Choroid plexus epithelial cell (primary cell): ENCODE measurements around the gene C16orf89.

ENCODE experiments used
- DNase-seq: peaks from one replicate; pipeline ENCODE4 v3.0.0-alpha.2; 2010; ENCODE audit warnings: low read depth
- H3K4me3 ChIP-seq: 2 replicates; pipeline ENCODE4 v1.5.1; 2011; ENCODE audit warnings: low read depth, mild to moderate bottlenecking, control low read depth, low read length, moderate library complexity
- TF ChIP-seq, protein P1 (sequence below): conservative IDR thresholded peaks from 2 replicates; pipeline ENCODE4 v1.5.1; 2011; ENCODE audit warnings: low read depth, mild to moderate bottlenecking, control low read depth, inconsistent platforms, low read length, moderate library complexity

The C16orf89 gene

DNA sequence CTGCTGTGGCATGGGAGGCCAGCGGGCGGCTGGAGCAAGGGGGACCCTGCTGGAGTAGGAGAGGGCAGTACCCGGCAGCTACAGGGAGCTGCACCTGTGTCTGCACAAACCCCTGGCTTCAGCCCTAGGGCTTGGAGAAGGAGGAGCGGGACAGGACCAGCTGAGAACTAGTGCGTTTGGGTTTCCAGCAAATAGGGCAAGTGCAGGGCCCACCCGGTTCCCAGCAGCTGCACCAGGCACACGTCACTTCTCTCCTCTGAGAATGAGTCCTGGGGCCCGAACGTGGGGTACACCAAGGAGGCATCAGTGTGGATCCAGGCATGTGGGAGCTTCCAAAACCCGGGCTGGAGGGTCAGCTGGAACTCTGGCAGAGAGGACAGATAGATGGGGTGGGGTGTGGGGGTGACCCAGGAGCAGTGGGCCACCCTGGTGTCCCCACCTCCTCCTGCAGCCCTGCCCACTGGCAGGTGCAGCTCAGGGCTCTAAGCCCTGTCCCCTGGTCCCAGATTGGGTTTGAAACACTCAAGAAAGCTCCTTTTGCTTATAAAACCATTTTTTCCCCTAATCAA is 5.6 kb downstream of the C16orf89 start:
- TF ChIP-seq, protein P1, sequence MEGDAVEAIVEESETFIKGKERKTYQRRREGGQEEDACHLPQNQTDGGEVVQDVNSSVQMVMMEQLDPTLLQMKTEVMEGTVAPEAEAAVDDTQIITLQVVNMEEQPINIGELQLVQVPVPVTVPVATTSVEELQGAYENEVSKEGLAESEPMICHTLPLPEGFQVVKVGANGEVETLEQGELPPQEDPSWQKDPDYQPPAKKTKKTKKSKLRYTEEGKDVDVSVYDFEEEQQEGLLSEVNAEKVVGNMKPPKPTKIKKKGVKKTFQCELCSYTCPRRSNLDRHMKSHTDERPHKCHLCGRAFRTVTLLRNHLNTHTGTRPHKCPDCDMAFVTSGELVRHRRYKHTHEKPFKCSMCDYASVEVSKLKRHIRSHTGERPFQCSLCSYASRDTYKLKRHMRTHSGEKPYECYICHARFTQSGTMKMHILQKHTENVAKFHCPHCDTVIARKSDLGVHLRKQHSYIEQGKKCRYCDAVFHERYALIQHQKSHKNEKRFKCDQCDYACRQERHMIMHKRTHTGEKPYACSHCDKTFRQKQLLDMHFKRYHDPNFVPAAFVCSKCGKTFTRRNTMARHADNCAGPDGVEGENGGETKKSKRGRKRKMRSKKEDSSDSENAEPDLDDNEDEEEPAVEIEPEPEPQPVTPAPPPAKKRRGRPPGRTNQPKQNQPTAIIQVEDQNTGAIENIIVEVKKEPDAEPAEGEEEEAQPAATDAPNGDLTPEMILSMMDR: no peak
- H3K4me3 ChIP-seq: no peak overlapping the region
- DNase-seq: no peak

DNA sequence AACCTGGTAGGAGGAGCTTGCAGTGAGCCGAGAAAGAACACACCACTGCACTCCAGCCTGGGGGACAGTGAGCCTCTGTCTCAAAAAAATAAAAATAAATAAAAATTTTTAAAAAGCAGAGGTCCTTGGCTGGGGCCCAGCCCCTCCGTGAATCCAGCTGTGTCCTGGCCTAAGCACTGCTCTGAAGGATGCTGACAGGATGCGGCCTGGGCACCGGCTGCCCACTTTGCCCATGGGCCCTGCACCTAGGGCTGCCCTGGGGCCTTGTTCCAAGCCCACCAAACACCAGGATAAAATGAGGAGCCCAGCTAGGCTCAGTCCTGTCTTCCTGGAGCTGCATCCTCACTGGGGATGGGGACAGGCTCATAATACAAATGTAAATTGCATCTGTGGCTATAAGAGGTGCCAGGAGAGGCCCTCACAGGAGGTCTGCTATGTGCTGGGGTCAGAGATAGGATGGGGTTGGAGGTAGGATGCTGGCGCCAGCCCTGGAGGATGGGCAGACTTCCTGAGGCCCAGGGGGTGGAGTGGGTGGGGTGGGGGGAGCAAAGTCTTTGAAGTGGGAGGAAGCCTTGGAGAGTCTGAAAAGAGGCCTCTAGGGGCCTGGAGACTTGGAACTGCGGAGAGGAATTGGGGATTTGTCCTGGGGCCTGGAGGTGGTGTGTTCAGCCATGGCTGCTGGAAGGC is 6.2 kb downstream of the C16orf89 start:
- TF ChIP-seq, protein P1: no peak
- no peak for DNase-seq
- H3K4me3 ChIP-seq: no peak overlapping the region

- TF ChIP-seq, protein P1: peak; percentile 55
- no peak overlapping the region for H3K4me3 ChIP-seq
- peak; percentile 47 for DNase-seq
Observed at GRCh38 chr16:5058476-5058875, 7.3 kb downstream of the C16orf89 start.

- TF ChIP-seq, protein P1: peak; percentile 65
- no peak overlapping the region for H3K4me3 ChIP-seq
- DNase-seq: peak; percentile 35
Observed at GRCh38 chr16:5056352-5056751, 9.4 kb downstream of the C16orf89 start.

GRCh38 chr16:5054876-5055865 is 10.6 kb downstream of the C16orf89 start:
- DNase-seq: no peak
- H3K4me3 ChIP-seq: no peak overlapping the region
- TF ChIP-seq, protein P1: no peak

- TF ChIP-seq, protein P1: no peak
- no peak for DNase-seq
Observed at GRCh38 chr16:5046914-5047313, 18.8 kb downstream of the C16orf89 start.

More at GRCh38 chr16:5046914-5047313, 18.8 kb downstream of the C16orf89 start:
- H3K4me3 ChIP-seq: no peak overlapping the region
